SH-SY5Y (cell line): ENCODE data around the gene B4GALT7.

Experiments used
- GATA2 ChIP-seq: IDR thresholded peaks from 2 replicates; pipeline ENCODE4 v1.6.1; 2011; ENCODE audit warnings: mild to moderate bottlenecking, low read depth, low read length
- GATA3 ChIP-seq: IDR thresholded peaks from 2 replicates; pipeline ENCODE4 v1.6.1; 2011; ENCODE audit warnings: low read depth, mild to moderate bottlenecking, low read length, moderate library complexity

B4GALT7 gene

DNA sequence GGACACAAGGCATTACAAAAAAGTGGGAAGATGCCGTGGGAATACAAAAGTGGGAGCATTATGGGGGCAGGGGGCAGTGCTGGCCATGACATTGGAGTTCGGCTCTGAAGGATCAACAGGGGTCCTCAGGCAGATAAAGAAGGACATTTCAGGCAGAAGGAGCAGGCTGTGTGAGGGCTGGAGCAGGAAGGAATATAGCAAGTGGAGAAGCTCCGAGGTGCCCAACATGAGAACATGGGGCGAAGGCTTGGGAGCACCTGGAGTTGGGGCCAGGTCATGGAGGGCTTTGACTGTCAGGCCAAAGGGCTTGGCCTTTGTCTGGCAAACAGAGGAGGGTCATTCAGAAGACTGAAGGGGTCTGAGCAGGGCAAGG is 2.5 kb downstream of the B4GALT7 start:
- TF ChIP-seq GATA2: no peak
- no peak for TF ChIP-seq GATA3

DNA sequence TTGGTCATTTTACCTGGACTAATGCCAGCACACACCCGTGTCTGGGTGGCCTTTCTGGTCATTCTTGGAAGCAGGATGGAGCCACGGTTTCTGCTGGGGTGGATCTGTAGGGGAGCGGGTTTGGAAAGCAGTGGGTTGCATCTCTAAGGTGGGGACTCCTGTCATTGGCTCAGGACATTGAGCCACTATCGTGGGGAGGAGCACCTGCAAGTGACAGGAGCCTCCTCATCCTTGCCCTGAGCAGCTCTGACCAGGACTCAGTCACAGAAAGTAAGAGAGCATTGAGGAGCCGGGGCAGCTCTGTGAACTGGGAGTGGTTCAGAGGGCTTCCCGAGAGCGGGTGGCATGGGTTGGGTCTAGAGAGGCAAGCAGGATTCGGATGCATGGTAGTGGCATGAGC is 3.7 kb downstream of the B4GALT7 start:
- no peak for TF ChIP-seq GATA3
- no peak for TF ChIP-seq GATA2

DNA sequence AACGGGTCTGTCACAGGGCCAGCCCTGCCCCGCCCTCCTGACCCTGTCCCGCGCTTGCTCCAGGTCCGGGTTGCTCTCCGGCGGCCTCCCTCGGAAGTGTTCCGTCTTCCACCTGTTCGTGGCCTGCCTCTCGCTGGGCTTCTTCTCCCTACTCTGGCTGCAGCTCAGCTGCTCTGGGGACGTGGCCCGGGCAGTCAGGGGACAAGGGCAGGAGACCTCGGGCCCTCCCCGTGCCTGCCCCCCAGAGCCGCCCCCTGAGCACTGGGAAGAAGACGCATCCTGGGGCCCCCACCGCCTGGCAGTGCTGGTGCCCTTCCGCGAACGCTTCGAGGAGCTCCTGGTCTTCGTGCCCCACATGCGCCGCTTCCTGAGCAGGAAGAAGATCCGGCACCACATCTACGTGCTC is 4.2 kb downstream of the B4GALT7 start:
- TF ChIP-seq GATA2 (no peak), GATA3 (no peak)

DNA sequence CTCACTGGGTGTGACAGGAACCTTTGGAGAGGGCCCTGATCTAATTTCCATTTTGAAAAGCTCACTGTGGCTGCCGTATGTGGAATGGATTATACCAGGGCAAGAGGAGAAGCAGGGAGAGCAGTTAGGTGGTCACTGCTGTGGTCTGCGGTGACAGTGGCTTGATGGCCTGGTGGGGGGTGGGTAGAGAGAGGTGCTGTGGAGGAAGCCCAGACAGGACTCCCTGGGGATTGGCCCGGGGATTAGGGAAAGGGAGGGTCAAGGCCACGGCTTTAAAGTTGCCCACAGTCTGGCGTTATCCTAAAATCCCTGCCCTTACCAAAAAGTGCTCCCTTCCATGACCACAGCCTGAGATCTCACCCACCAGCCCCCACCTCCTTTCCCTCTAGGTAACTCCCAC is 4.7 kb downstream of the B4GALT7 start:
- no peak for TF ChIP-seq GATA3
- TF ChIP-seq GATA2: no peak

DNA sequence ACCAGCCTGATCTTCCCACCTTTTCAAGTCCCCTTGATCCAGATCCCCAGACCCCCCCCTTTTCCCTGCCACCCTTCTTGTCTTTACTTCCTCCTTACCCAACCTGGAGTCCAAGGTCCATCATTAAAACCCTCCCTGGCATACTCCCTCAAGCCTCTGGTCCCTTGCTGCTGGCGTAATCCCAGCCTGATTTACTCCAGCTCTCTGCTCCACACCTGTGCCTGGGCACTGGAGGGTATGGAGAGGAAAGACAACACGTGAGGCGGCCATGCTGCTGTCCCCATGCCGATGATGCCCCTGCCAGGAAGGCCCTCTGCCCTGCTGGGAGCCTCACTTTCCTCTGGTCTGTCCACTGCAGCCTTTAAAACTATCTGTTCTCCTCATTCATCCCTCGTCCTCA is 5.1 kb downstream of the B4GALT7 start:
- TF ChIP-seq GATA2: no peak
- TF ChIP-seq GATA3: no peak

DNA sequence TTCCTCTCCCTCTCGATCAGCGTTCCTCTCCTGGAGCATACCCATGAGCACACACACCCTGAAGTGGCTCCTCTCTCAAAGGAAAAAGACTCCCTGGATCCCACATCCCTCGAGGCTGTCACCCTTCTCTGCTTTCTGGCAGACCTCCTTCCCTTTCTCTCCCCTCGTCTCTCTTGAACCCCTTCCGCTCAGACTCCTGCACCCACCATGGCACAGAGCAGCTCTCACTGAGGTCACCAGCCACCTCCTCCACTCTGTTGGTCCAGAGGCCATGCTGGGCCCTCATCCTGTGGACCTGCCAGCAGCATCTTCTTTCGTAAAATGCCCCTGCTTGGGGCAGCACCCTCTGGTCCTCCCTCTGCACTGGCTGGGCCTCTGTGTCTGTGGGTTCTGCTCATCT is 5.7 kb downstream of the B4GALT7 start:
- TF ChIP-seq GATA3: no peak
- TF ChIP-seq GATA2: no peak

DNA sequence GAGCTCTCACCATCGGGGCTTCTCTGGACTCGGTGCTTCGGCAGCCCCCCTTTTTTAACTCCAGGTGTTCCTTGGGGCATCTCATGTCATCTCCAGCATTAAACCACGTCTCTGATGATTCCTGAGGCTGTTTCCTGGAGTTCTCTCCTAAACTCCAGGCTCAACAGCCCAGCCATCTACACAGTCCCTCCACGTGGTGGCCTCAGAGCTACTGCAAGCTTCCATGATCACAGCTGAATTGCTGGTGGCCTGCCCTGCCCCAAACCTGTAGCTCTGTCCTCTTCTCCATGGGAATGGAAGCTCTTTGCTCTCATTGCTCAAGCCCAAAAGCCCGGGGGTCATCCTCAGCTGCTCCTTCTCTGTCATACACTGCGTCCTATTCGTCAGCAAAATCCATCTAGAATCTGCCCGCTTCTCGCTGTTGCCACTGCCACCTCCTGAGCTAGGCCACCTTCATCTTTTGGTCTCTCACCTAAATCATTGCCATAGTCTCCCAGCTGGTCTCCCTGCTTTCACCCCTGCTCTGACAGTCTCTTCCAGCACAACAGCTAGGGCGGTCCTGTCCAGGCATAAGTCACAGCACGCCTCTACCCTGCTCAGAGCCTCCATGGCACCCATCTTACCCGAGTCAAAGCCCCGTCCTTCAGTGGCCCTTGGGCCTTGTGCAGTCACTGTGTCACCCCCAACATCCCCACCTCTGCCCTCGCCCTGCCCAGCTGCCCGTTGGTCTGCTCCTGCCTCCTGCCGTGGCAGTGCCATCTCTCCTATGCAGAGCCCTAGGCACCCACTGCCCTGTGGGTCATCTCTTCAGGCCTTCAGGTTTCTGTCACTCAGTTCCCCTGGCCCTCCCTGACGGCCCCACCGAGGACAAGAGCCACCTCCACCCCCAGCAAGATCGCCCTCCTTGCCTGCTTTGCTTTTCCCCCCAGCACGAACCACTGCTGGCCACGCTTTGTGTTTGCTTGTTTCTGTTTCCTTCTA is 6.4 kb downstream of the B4GALT7 start:
- TF ChIP-seq GATA2: no peak
- TF ChIP-seq GATA3: no peak

DNA sequence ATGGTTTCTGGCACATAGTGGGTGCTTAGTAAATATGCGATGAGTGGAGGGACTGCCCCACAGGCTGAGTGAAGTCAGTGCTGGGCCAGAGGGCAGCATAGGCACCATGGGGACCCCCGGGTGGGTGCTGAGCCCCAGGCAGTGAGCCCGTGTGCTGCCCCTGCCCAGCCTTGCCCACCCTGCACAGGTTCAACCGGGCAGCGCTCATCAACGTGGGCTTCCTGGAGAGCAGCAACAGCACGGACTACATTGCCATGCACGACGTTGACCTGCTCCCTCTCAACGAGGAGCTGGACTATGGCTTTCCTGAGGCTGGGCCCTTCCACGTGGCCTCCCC is 7.2 kb downstream of the B4GALT7 start:
- TF ChIP-seq GATA2 (no peak), GATA3 (no peak)

DNA sequence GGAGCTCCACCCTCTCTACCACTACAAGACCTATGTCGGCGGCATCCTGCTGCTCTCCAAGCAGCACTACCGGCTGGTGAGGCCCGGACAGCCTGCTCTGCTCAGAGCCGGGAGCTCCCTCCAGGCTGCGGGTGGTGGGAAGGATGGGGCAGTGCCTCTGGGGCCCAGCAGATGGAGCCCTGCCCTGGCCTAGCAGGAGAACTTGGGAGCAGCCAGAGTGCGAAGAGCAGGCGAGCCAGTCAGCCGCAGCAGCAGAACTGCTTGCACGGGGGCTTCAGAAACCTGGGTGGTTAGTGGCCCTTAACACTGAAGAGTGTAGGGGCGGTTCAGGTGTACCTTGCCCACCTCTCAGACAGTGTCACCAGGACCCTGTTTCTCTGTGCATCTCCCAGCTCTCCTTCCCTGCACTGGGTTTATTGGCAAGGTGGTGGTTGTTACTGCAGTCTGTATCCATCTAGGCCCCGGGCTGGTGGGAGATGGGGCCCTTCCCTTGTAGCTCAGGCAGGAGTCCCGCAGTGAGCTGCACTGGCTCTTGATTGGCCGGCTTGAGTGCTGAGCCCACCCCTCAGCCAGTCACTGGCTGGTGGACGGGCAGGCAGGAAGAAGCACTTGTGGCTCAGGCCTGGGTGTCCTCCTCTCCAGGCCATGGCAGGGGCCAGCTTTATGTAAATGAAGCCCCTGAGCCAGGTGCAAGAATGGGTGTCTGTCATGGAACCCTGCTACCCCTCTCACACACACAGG is 7.7 kb downstream of the B4GALT7 start:
- TF ChIP-seq GATA2: no peak
- no peak for TF ChIP-seq GATA3

DNA sequence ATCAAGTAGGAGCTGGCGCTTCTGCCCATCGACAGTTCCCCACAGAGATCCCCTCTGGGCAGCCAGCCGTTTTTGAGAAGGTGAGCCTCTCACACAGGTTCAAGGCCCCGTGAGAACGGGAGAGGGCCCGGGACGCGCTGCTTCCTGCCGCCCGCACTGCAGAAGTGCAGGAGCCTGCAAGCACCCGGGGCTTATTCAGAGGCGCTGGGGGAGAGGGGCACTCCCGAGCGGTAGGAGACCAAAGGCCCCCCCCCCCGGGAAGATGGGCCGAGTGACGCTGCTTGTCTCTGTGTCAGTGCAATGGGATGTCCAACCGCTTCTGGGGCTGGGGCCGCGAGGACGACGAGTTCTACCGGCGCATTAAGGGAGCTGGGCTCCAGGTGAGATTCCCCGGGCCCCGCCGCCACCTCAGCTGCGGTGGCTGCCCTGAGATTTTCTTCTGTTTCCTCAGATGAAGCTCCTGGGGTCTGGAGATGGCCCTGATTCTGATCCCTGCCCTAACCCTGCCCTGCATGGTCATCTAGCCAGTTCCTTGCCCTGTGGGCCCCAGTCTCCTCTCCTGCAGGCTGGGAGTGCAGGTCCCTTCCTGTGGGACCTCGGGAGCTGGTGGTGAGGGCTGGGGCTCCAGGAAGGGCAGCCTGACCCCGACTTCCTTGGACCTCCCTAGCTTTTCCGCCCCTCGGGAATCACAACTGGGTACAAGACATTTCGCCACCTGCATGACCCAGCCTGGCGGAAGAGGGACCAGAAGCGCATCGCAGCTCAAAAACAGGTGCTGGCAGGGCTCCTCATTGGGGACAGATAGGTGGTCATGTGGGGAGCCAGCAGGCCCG is 8.5 kb downstream of the B4GALT7 start:
- no peak for TF ChIP-seq GATA3
- no peak for TF ChIP-seq GATA2

DNA sequence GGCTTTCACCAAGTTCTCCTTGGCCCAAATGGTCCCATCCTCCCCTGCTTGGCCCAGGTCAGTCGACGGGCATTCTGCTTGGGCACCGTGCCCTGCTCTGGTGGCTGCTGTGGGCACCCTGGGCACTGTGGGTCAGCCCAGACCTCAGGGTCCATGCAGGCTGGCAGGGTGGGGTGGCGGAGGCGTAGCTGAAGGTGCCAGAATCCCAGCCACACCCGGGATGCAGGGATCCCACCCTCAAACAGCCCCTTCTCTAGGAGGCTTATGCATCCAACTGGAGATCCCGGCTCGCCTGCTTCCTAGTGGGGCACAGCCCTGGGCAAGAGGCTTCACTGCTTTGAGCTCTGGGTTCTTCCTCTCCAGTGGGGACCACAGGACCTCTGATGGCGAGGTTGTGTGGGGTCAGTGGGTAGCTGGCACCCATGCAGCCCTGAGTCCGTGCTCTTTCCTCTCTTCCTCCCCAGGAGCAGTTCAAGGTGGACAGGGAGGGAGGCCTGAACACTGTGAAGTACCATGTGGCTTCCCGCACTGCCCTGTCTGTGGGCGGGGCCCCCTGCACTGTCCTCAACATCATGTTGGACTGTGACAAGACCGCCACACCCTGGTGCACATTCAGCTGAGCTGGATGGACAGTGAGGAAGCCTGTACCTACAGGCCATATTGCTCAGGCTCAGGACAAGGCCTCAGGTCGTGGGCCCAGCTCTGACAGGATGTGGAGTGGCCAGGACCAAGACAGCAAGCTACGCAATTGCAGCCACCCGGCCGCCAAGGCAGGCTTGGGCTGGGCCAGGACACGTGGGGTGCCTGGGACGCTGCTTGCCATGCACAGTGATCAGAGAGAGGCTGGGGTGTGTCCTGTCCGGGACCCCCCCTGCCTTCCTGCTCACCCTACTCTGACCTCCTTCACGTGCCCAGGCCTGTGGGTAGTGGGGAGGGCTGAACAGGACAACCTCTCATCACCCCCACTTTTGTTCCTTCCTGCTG is 9.4 kb downstream of the B4GALT7 start:
- TF ChIP-seq GATA3: no peak
- TF ChIP-seq GATA2: no peak

DNA sequence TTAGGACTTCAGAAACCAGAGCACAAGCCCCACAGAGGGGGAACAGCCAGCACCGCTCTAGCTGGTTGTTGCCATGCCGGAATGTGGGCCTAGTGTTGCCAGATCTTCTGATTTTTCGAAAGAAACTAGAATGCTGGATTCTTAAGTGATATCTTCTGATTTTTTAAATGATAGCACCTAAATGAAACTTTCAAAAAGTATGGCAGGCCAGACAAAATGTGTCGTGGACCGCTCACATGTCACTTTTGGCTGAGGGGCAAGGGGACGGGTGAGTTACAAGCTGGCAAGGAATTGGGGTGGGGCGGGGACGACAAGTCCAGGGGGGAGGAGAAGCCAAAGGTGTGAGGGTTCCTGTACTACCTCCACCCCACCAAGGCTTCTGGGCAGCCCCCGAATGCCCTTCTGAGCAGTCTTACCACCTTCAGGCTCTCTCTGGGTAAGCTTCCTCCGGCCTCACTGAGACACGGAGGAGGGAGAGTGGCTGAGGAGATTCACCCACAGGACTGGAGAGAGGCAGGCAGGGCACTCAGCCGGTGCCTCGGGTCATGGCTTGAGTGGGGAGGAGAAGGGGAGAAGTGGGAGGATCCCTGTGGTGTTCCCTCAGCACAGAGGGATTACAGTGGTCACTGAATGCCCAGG is 10.3 kb downstream of the B4GALT7 start:
- TF ChIP-seq GATA3 (no peak), GATA2 (no peak)
